ENCODE data around the gene HECTD4. TPM values are rescaled to one million over a fixed set of nuclear protein-coding genes. Genes with fewer than 3 reads are reported as not detected.

The HECTD4 gene, protein sequence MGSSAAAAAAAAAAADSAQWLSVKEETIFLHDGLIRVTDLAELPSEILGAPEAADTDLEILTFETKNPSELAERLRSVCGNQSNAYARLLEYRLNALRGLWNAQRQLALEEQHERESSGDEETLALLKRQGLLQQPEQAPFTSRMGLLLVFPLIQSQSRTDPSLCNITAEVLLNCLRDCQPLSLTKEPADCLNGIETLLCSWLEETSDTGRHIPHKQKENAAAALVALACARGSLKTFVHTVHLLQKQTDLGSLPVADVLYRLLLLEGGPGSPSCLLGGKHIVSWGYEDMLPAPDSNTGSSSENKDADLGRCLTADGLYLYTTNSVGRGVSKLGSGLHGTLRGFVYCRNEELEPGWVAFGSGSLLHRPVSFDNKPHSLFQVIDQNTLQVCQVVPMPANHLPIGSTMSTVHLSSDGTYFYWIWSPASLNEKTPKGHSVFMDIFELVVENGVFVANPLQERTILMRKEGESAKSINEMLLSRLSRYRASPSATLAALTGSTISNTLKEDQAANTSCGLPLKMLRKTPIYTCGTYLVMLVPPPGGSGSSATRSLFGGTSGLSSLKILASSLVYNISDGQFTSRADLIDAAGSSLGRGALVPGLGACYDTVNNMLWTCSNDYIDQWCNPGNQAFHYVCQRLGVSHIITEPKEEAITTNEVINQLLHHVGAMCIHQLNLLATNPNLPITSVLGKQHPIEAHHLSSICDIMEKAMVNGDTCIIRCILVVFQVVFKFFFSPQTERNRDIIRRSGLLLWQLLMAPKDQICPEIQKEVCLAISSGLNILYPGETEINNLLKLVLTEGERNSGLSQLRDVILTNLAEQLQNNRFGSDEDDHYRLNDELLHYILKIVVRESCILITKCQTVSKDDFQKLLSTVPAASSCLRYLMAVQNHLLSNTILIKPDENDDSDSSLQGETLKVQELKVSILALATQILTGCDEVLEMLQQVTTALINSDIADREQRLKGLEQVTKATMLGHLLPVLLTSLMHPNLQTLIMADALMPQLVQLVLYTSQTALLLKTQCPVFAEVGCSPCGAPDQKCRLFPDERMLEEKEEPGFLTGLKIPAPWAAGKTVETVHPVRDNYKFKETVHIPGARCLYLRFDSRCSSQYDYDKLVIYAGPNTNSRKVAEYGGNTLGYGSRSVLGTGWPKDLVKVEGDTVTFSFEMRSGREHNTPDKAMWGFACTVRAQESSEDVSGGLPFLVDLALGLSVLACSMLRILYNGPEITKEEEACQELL (N-terminal part only)
- total RNA-seq = 10 to 100 TPM; 51.3 to 76.7 TPM

DNA sequence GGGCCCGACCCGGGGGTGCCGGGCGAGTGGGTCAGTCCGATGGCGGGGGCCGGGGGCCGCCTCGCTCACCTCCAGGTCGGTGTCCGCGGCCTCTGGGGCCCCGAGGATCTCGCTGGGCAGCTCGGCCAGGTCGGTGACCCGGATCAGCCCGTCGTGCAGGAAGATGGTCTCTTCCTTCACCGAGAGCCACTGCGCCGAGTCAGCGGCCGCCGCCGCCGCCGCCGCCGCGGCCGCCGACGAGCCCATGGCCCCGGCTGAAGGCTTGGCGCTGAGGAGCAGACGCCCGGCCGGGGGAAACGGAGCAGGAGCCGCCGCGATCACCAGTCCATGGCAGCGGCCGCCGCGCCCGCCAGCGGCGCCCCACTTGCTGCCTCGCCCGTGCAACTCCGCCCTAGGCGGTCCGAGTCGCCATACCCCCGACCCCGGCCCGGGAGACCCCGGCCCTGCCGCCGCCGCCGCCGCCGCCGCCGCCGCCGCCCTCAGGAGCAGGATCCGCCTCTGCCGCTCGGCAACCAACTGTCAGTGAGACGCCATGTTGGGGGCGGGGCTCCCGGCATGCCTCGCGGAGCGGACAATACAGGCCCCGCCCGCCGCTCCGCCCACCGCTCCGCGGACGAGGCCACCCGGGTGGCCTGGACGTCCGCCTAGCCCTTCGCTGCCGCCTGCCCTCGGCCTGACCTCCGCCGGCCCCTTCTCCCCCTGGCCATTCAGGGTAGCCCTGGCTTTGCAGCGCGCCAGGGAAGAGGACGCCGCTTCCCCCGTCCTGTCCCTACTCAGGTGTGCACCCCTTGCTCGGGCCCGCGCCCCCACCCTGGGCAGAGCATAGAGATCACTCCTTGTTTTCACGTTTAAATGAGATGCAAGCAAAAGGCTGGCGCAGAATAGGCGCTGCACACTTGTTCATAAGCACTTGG is at the start of gene HECTD4:
TSS of gene HECTD4 (minus strand) at position 549 of the 914 bp plus-strand sequence. CDS start at position 246, 303 bp downstream.
- peak; percentile 95 for DNase-seq (ENCODE audit: low spot score)
- H3K27ac Mint-ChIP-seq = peak within 1 kb of the TSS; percentile 87 to 92
- peak within 1 kb of the TSS; percentile 98 for H3K4me3 Mint-ChIP-seq
- peaks cover 19 to 28% of the 10 kb centered on the region in 2 donors for H3K4me1 Mint-ChIP-seq (ENCODE audit: low read depth in 2 of 2)
- ATAC-seq = peak; percentile 99
- no peaks in the 10 kb centered on the region for H3K27me3 Mint-ChIP-seq
- no peaks in the 10 kb centered on the region for H3K36me3 Mint-ChIP-seq
- H3K9me3 Mint-ChIP-seq = no peaks in the 10 kb centered on the region

DNA sequence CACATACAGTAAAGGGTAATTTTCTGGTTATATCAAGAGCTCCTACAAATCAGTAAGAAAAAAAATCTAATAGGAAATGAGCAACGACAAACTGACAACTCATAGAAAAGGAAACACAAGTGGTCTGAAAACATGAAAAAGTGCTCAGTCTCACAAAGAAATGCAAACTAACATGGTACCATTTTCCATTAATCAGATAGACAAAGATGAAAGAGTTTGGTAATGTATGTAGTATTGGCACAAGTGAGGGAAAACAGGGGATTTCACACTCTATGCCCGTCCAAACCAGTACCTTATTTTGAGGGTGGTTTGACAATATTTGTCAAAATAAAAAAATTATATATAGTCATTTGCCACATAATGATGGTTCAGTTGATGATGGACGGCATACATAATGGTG is 49.7 kb upstream of the HECTD4 start:
- DNase-seq (ENCODE audit: low spot score) (no peak), ATAC-seq (no peak)
- peaks cover 20 to 24% of the 10 kb centered on the region in 2 donors for H3K4me1 Mint-ChIP-seq (ENCODE audit: low read depth in 2 of 2)
- H3K36me3 Mint-ChIP-seq = peaks cover 4% of the 10 kb centered on the region
- H3K9me3 Mint-ChIP-seq = no peaks in the 10 kb centered on the region
- H3K4me3 Mint-ChIP-seq = no peak overlapping the region
- no peaks in the 10 kb centered on the region for H3K27me3 Mint-ChIP-seq
- peak overlapping the region in 1 of 2 donors; percentile 22 for H3K27ac Mint-ChIP-seq

DNA sequence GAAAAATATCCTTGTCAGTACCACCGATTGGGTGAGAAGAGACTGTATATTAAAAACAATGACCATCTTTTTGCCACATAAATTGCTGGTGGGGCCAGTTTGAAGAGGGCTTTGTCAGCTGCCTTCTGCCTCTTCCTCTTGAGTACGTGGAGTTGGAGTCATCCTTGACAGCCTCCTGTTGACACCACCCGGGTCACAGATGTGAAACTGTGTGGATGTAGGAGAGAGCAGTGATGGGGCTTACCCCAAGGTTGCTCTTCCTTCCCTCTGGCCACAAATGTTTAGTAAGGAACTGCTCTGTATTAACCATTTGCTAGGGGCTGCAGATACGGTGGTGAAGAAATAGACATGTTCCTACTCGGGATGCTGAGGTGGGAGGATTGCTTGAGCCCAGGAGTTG is 48.7 kb upstream of the HECTD4 start:
- Mint-ChIP-seq H3K27ac (peak overlapping the region; percentile 22 to 73), H3K4me3 (no peak overlapping the region), H3K36me3 (peaks cover 4% of the 10 kb centered on the region), H3K27me3 (no peaks in the 10 kb centered on the region), H3K4me1 (ENCODE audit: low read depth in 2 of 2) (peaks cover 20 to 26% of the 10 kb centered on the region in 2 donors), H3K9me3 (no peaks in the 10 kb centered on the region)
- no peak for ATAC-seq
- DNase-seq (ENCODE audit: low spot score) = no peak

DNA sequence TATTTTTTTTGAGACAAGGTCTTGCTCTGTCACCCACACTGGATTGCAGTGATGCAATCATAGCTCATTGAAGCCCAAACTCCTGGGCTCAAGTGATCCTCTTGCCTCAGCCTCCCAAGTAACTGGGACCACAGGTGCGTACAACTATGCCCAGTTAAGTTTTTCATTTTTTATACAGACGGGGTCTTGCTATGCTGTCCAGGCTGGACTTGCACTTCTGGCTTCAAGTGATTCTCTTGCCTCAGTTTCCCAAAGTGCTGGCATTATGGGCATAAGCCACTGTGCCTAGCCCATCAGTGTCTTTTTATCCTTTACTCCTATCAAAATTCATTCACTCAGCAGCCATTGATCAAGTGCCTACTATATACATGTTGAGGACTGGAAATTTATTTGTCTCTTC is 45.5 kb upstream of the HECTD4 start:
- DNase-seq (ENCODE audit: low spot score) = no peak
- H3K9me3 Mint-ChIP-seq = no peaks in the 10 kb centered on the region
- H3K27ac Mint-ChIP-seq = no peak overlapping the region
- no peak for ATAC-seq
- peaks cover 4% of the 10 kb centered on the region for H3K36me3 Mint-ChIP-seq
- no peaks in the 10 kb centered on the region for H3K27me3 Mint-ChIP-seq
- no peak overlapping the region for H3K4me3 Mint-ChIP-seq
- H3K4me1 Mint-ChIP-seq (ENCODE audit: low read depth in 2 of 2) = peaks cover 37 to 38% of the 10 kb centered on the region in 2 donors

DNA sequence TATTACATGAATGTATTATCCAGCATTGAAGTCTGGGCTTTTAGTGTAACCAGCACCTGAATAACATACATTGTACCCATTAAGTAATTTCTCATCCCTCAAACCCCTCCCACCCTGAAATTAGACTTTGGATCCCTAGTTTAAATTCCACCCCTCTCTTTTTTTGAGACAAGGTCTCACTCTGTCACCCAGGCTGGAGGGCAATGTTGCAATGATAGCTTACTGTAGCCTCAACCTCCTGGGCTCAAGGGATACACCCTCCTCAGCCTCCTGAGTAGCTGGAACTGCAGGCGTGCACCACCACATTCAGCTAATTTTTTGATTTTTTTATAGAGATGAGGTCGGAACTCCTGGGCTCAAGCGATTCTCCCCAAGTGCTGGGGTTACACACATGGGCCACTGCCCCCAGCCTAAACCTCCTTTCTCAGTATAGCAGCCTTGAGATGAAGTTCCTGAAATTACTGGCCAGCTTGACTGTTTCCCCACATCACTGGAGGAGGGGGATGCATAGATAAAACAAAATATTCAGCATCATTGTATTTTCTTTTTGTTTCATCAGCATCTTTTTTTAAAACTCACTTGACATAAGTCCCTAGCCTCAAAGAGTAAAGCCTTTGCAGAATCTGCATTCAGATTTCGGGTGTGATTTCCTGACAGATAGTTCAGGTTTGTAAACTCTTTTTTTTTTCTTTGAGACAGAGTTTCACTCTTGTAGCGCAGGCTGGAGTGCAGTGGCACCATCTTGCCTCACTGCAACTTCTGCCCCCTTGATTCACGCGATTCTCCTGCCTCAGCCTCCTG is 43.6 kb upstream of the HECTD4 start:
- H3K36me3 Mint-ChIP-seq = no peaks in the 10 kb centered on the region
- DNase-seq (ENCODE audit: low spot score) (no peak), ATAC-seq (no peak)
- H3K27ac Mint-ChIP-seq = no peak overlapping the region
- H3K9me3 Mint-ChIP-seq = no peaks in the 10 kb centered on the region
- H3K4me1 Mint-ChIP-seq (ENCODE audit: low read depth in 2 of 2) = peaks cover 35 to 39% of the 10 kb centered on the region in 2 donors
- no peak overlapping the region for H3K4me3 Mint-ChIP-seq
- H3K27me3 Mint-ChIP-seq = no peaks in the 10 kb centered on the region

DNA sequence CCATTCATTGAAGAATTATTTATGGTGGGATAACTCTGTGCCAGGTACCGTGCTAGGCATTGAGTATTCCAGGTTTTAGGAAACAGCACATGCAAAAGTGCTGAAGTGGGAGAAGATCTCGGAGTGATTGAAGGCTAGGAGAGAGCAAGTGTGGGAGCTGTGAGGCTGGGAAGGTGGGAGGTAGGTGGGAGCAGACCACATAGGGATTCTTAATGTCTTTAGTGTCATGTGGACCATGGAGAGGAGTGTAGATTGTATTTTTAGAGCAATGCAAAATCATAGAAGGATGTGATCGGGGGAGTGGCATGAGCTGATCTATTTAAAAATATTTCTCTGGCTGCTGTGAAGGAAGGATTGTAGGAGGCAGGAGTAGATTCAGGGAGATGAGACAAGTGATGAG is 41.9 kb upstream of the HECTD4 start:
- H3K9me3 Mint-ChIP-seq = no peaks in the 10 kb centered on the region
- ATAC-seq (no peak), DNase-seq (ENCODE audit: low spot score) (no peak)
- H3K4me1 Mint-ChIP-seq (ENCODE audit: low read depth in 2 of 2) = peaks cover 44 to 53% of the 10 kb centered on the region in 2 donors
- no peak overlapping the region for H3K4me3 Mint-ChIP-seq
- H3K36me3 Mint-ChIP-seq = peaks cover 6% of the 10 kb centered on the region
- no peaks in the 10 kb centered on the region for H3K27me3 Mint-ChIP-seq
- H3K27ac Mint-ChIP-seq = peak overlapping the region in 1 of 2 donors; percentile 2

DNA sequence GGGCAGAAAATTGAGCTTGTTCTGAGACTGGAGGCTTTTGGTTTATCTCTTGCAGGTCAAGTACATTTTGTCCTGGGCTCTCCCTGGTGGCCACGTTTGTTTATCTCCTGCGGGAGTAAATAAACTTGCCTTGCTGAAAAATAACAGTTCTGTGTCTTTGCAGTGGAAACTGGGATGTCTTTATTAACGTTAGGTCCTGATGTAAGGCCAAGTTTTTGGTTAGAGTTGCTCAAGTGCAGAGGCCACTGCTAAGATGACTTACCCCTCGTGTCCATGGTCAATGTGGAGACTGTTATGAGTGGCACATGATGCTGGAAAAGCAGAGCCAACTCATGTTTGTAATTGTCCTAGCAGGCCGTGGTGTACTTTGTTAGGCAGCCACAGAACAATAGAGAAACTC is 40.3 kb upstream of the HECTD4 start:
- no peak for ATAC-seq
- Mint-ChIP-seq H3K9me3 (no peaks in the 10 kb centered on the region), H3K36me3 (peaks cover 6% of the 10 kb centered on the region), H3K4me1 (ENCODE audit: low read depth in 2 of 2) (peaks cover 41 to 47% of the 10 kb centered on the region in 2 donors), H3K4me3 (no peak overlapping the region), H3K27me3 (no peaks in the 10 kb centered on the region), H3K27ac (no peak overlapping the region)
- DNase-seq (ENCODE audit: low spot score) = no peak

DNA sequence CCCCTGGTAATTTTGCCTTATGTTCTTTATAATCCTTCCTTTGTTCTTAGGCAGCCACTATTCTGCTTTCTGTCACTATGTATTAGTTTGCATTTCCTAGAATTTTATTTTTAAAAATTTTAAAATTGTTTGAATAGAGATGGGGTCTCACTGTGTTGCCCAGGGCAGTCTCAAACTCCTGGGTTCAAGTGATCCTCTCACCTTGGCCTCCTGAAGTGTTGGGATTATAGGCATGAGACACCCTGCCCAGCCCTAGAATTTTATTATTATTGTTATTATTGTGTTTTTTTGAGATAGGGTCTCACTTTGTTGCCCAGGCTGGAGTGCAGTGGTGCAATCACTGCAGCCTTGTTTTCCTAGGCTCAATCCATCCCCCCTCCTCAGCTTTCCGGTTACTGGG is 39.1 kb upstream of the HECTD4 start:
- no peaks in the 10 kb centered on the region for H3K27me3 Mint-ChIP-seq
- peaks cover 41 to 47% of the 10 kb centered on the region in 2 donors for H3K4me1 Mint-ChIP-seq (ENCODE audit: low read depth in 2 of 2)
- ATAC-seq (no peak), DNase-seq (ENCODE audit: low spot score) (no peak)
- H3K27ac Mint-ChIP-seq = no peak overlapping the region
- H3K9me3 Mint-ChIP-seq = no peaks in the 10 kb centered on the region
- peaks cover 6% of the 10 kb centered on the region for H3K36me3 Mint-ChIP-seq
- no peak overlapping the region for H3K4me3 Mint-ChIP-seq

DNA sequence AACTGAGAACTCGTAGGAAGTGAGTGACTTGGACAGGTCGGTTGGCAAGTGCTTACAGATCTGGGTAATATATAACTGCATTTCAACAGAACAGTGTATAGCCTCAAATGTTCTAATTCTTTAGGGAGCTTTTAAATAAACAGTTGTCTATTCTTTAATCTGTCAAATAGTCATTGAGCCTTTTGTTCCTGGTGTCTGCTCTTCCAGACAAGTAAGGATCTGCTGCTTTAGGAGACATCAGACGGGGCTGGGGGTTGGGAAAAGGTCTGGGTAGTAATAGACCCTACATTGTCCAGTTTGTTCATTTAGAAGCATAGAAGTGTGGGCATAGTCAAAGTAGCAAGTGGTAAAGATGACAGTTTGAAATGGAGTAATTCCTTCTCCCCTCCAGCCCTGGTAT is 38.5 kb upstream of the HECTD4 start:
- no peaks in the 10 kb centered on the region for H3K9me3 Mint-ChIP-seq
- H3K27me3 Mint-ChIP-seq = no peaks in the 10 kb centered on the region
- DNase-seq (ENCODE audit: low spot score) (no peak), ATAC-seq (no peak)
- peak overlapping the region; percentile 92 to 97 for H3K27ac Mint-ChIP-seq
- peaks cover 6% of the 10 kb centered on the region for H3K36me3 Mint-ChIP-seq
- H3K4me1 Mint-ChIP-seq (ENCODE audit: low read depth in 2 of 2) = peaks cover 41 to 47% of the 10 kb centered on the region in 2 donors
- H3K4me3 Mint-ChIP-seq = peak overlapping the region; percentile 96

DNA sequence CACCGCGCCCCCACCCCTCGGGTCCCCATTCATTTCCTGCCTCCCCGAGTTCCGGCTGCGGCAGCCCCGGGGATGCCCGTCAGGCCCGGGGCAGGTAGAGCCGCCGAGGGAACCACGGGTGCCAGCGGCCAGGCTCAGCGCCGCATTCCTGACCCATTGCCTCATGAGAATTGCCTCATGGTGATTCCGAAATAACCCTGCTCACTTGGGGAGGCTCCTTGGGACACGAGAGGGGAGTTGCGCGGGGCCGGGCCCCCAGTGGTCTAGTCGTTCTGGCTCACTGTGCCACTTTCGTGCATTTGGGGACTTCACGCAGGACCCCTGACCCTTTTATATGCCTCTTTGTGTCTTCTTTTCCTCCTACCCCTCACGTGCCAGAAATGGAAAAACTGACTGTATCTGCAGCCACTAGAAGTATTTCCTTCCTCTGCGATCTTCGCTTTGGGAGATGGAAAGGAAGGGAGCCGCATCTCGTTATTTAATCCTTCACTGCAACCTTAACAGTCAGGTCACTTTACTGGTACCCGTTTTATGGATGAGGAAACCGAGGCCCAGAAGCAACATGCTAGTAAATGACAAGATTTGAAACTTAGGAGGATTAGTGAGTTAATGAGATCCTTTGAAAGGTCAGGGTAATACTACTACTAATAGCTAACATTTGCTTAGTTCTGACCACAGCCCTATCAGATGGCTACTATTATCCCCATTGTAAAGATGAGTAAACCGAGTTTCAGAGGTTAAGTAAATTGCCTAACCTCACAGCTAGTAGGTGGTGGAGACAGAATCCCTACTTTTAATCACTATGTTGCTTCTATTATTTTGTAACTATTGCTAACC is 37.3 kb upstream of the HECTD4 start:
- Mint-ChIP-seq H3K36me3 (peaks cover 6% of the 10 kb centered on the region), H3K4me1 (ENCODE audit: low read depth in 2 of 2) (peaks cover 38 to 42% of the 10 kb centered on the region in 2 donors), H3K4me3 (peak overlapping the region; percentile 96), H3K27me3 (no peaks in the 10 kb centered on the region), H3K9me3 (no peaks in the 10 kb centered on the region), H3K27ac (peak overlapping the region; percentile 92 to 97)
- ATAC-seq (no peak), DNase-seq (ENCODE audit: low spot score) (no peak)

DNA sequence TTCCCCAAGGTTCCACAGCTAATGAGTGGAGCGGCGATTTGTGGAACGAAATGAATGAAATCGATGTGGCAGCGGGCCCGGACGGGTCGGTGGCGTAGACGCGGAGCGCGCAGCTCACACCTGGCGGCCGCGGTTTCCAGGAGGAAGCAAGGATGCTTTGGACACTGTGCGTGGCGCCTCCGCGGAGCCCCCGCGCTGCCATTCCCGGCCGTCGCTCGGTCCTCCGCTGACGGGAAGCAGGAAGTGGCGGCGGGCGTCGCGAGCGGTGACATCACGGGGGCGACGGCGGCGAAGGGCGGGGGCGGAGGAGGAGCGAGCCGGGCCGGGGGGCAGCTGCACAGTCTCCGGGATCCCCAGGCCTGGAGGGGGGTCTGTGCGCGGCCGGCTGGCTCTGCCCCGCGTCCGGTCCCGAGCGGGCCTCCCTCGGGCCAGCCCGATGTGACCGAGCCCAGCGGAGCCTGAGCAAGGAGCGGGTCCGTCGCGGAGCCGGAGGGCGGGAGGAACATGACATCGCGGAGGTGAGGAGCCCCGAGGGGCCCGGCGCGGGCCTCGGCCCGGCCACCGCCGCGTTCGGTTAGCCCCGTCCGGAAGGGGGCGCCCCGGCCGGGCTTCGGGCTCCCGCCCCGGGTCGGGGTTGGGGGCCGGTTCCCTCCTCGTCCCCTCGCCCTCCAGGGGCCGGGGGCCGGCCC is 36.5 kb upstream of the HECTD4 start, which contains the start of gene PTPN11:
TSS of gene PTPN11 (plus strand) at position 340 of the 689 bp plus-strand sequence. CDS start at position 505, 165 bp downstream.
- Mint-ChIP-seq H3K4me1 (ENCODE audit: low read depth in 2 of 2) (peaks cover 31 to 35% of the 10 kb centered on the region in 2 donors), H3K27me3 (no peaks in the 10 kb centered on the region), H3K36me3 (peaks cover 6% of the 10 kb centered on the region), H3K4me3 (peak within 1 kb of the TSS; percentile 96), H3K9me3 (no peaks in the 10 kb centered on the region), H3K27ac (peak within 1 kb of the TSS; percentile 92 to 98)
- ATAC-seq = peak; percentile 93 to 95
- peak; percentile 93 for DNase-seq (ENCODE audit: low spot score)

Data from natural killer cell treated with Interleukin-12 subunit alpha and Interleukin-12 subunit beta and Interleukin-15 and Interleukin-18, amount 100 ng/mL, for 72 hours (primary cell).